Stimulated activated CD8-positive, alpha-beta memory T cell treated with anti-CD3 and anti-CD28 coated beads, Interleukin-2, amount 100 ng/mL, for 1 hour (primary cell): Measurements from ENCODE around the gene ECT2.
"Not testable (repeated sequence)": the region's sequence is repeated elsewhere in the genome, so short reads cannot be mapped to it uniquely, and the experiment has no call there.

ENCODE experiments used
- DNase-seq, 2 donors: peaks; one replicate each; pipeline ENCODE4 v3.0.0-alpha.2; 2020; ENCODE audit warnings: low read depth in 2 of 2

ECT2 gene

GRCh38 chr3:172735014-172735413 is 15.5 kb upstream of the ECT2 start:
- no peak for DNase-seq

GRCh38 chr3:172739462-172739861 is 11.1 kb upstream of the ECT2 start:
- DNase-seq = no peak

- no peak for DNase-seq
These were observed 4.1 kb upstream of the ECT2 start for GRCh38 chr3:172746475-172746874.

- DNase-seq = no peak
These were observed 1.1 kb upstream of the ECT2 start for GRCh38 chr3:172749230-172749965.

GRCh38 chr3:172750069-172750367 is 508 bp upstream of the ECT2 start:
- DNase-seq = no peak

- no peak for DNase-seq
These were observed 714 bp downstream of the ECT2 start for GRCh38 chr3:172751175-172751704.

GRCh38 chr3:172752651-172753050 is 2.1 kb downstream of the ECT2 start:
- no peak for DNase-seq

GRCh38 chr3:172753125-172753524 is 2.6 kb downstream of the ECT2 start:
- no peak for DNase-seq

- not testable (repeated sequence) for DNase-seq
These were observed 9.9 kb downstream of the ECT2 start for GRCh38 chr3:172760416-172760815.

- no peak for DNase-seq
These were observed 15.7 kb downstream of the ECT2 start for GRCh38 chr3:172766241-172766640.

GRCh38 chr3:172766718-172767405 is 16.3 kb downstream of the ECT2 start:
- DNase-seq = no peak

GRCh38 chr3:172770382-172770781 is 19.9 kb downstream of the ECT2 start:
- DNase-seq = no peak

- DNase-seq = no peak
These were observed 21.1 kb downstream of the ECT2 start for GRCh38 chr3:172771672-172772071.

- no peak for DNase-seq
These were observed 25.7 kb downstream of the ECT2 start for GRCh38 chr3:172776049-172776717.

- DNase-seq = no peak
These were observed 27.4 kb downstream of the ECT2 start for GRCh38 chr3:172777901-172778300.

GRCh38 chr3:172782235-172782634 is 31.7 kb downstream of the ECT2 start:
- no peak for DNase-seq

- DNase-seq = no peak
These were observed 35.5 kb downstream of the ECT2 start for GRCh38 chr3:172786036-172786435.

GRCh38 chr3:172787019-172787418 is 36.5 kb downstream of the ECT2 start:
- no peak for DNase-seq

- no peak for DNase-seq
These were observed 37.2 kb downstream of the ECT2 start for GRCh38 chr3:172787746-172788145.

- no peak for DNase-seq
These were observed 48.7 kb downstream of the ECT2 start for GRCh38 chr3:172799246-172799645.

GRCh38 chr3:172800156-172800555 is 49.6 kb downstream of the ECT2 start:
- DNase-seq = no peak

GRCh38 chr3:172803489-172803888 is 53.0 kb downstream of the ECT2 start:
- DNase-seq = no peak

GRCh38 chr3:172804323-172804722 is 53.8 kb downstream of the ECT2 start:
- DNase-seq = no peak
